SU-DHL-6 (cell line): ENCODE measurements around the gene EDIL3.

ENCODE experiments used
- H2AFZ ChIP-seq: fragments of 200-600 bp; sonication (generic); 2 replicates; pipeline ENCODE4 v1.6.1; 2014; ENCODE audit warnings: low read depth, mild to moderate bottlenecking, moderate library complexity, mixed read lengths, antibody characterized with exemption, low read length; ENCODE audit not compliant: severe bottlenecking
- H3F3A ChIP-seq: fragments of 200-600 bp; shearing (Covaris generic); 2 replicates; pipeline ENCODE4 v1.6.0; 2016; ENCODE audit warnings: antibody characterized with exemption, mild to moderate bottlenecking; ENCODE audit not compliant: insufficient read depth
- H3K27ac ChIP-seq: fragments of 200-600 bp; sonication (generic); 2 replicates; pipeline ENCODE4 v1.5.1; 2016; ENCODE audit warnings: low read depth, mild to moderate bottlenecking, low read length, moderate library complexity, mixed read lengths
- H3K27me3 ChIP-seq: fragments of 200-600 bp; sonication (generic), shearing (Covaris generic); 2 replicates; pipeline ENCODE4 v1.6.0; 2014; ENCODE audit warnings: mild to moderate bottlenecking, low read length
- H3K36me3 ChIP-seq: fragments of 200-600 bp; sonication (generic); 2 replicates; pipeline ENCODE4 v1.6.1; 2014; ENCODE audit warnings: mild to moderate bottlenecking, low read length, mixed read lengths
- H3K4me2 ChIP-seq: fragments of 300-600, 200-600 bp; shearing (Covaris generic), sonication (generic); 2 replicates; pipeline ENCODE4 v1.6.0; 2014; ENCODE audit warnings: low read length, low read depth, mild to moderate bottlenecking; ENCODE audit not compliant: poor library complexity, severe bottlenecking
- H3K4me3 ChIP-seq: fragments of 200-600 bp; sonication (generic); 2 replicates; pipeline ENCODE4 v1.5.1; 2014; ENCODE audit warnings: antibody characterized with exemption, low read length, mild to moderate bottlenecking, mixed read lengths; ENCODE audit not compliant: insufficient read depth, poor library complexity, severe bottlenecking
- H3K79me2 ChIP-seq: fragments of 200-600 bp; sonication (generic); 2 replicates; pipeline ENCODE4 v1.6.1; 2014; ENCODE audit warnings: mild to moderate bottlenecking, low read length, moderate library complexity; ENCODE audit not compliant: insufficient read depth
- H3K9ac ChIP-seq: fragments of 200-600 bp; sonication (generic); 2 replicates; pipeline ENCODE4 v1.7.0; 2014; ENCODE audit warnings: mild to moderate bottlenecking, low read length
- H3K9me2 ChIP-seq: fragments of 200-600 bp; sonication (generic); replicated peaks from 2 replicates; pipeline ENCODE4 v1.6.1; 2014; ENCODE audit warnings: low read length; ENCODE audit not compliant: insufficient read depth
- H3K9me3 ChIP-seq: fragments of 200-600 bp; sonication (generic); 2 replicates; pipeline ENCODE4 v1.6.1; 2014; ENCODE audit warnings: low read length, mixed read lengths; ENCODE audit not compliant: insufficient read depth
- H4K20me1 ChIP-seq: fragments of 200-600 bp; sonication (generic); 2 replicates; pipeline ENCODE4 v1.6.1; 2014; ENCODE audit warnings: low read depth, mild to moderate bottlenecking, antibody characterized with exemption, low read length, moderate library complexity, mixed read lengths
- CTCF ChIP-seq: fragments of 200-600 bp; sonication (generic); IDR thresholded peaks from one replicate; pipeline ENCODE4 v1.5.1; 2017; ENCODE audit warnings: antibody characterized with exemption, mild to moderate bottlenecking, low read length, moderate library complexity; ENCODE audit not compliant: insufficient read depth, poor library complexity, severe bottlenecking
- EZH2phosphoT487 ChIP-seq: fragments of 200-600 bp; sonication (generic), shearing (Covaris generic); conservative IDR thresholded peaks from 2 replicates; pipeline ENCODE4 v1.6.1; 2018; ENCODE audit warnings: mild to moderate bottlenecking, antibody characterized with exemption, low read length, moderate library complexity, mixed read lengths

EDIL3 gene

GRCh38 chr5:84279234-84279633, 105.4 kb downstream of the EDIL3 start:
- Histone ChIP-seq H3K4me3 (no peak overlapping the region), H3K9me3 (no peaks in the 10 kb centered on the region), H3K79me2 (no peaks in the 10 kb centered on the region), H3K4me2 (no peak overlapping the region), H3F3A (no peaks in the 10 kb centered on the region), H2AFZ (no peak overlapping the region), H4K20me1 (no peaks in the 10 kb centered on the region), H3K36me3 (no peaks in the 10 kb centered on the region), H3K9me2 (no peaks in the 10 kb centered on the region), H3K9ac (no peak overlapping the region), H3K27ac (no peak overlapping the region), H3K27me3 (no peaks in the 10 kb centered on the region)
- TF ChIP-seq EZH2phosphoT487 (no peak), CTCF (no peak)

GRCh38 chr5:84275609-84276008, 109.1 kb downstream of the EDIL3 start:
- Histone ChIP-seq H3K27me3 (no peaks in the 10 kb centered on the region), H3K9ac (no peak overlapping the region), H3K9me3 (no peaks in the 10 kb centered on the region), H3K9me2 (no peaks in the 10 kb centered on the region), H4K20me1 (no peaks in the 10 kb centered on the region), H3F3A (no peaks in the 10 kb centered on the region), H3K27ac (no peak overlapping the region), H3K4me3 (no peak overlapping the region), H3K79me2 (no peaks in the 10 kb centered on the region), H2AFZ (no peak overlapping the region), H3K4me2 (no peak overlapping the region), H3K36me3 (no peaks in the 10 kb centered on the region)
- TF ChIP-seq EZH2phosphoT487 = no peak
- no peak for TF ChIP-seq CTCF

GRCh38 chr5:84274585-84275468, 109.9 kb downstream of the EDIL3 start:
- no peaks in the 10 kb centered on the region for H3F3A ChIP-seq
- H3K27me3 ChIP-seq = no peaks in the 10 kb centered on the region
- no peaks in the 10 kb centered on the region for H3K9me2 ChIP-seq
- H3K9ac ChIP-seq = no peak overlapping the region
- TF ChIP-seq EZH2phosphoT487 (no peak), CTCF (no peak)
- no peak overlapping the region for H3K4me2 ChIP-seq
- H3K36me3 ChIP-seq = no peaks in the 10 kb centered on the region
- no peak overlapping the region for H2AFZ ChIP-seq
- H3K27ac ChIP-seq = no peak overlapping the region
- no peaks in the 10 kb centered on the region for H3K79me2 ChIP-seq
- no peaks in the 10 kb centered on the region for H3K9me3 ChIP-seq
- H4K20me1 ChIP-seq = no peaks in the 10 kb centered on the region
- no peak overlapping the region for H3K4me3 ChIP-seq
